Psoas muscle (tissue), 8 donors: ENCODE results near the gene SIPA1L2. TPM values are rescaled to one million over a fixed set of nuclear protein-coding genes. Genes with fewer than 3 reads are reported as not detected.
"Not testable (repeated sequence)": the region's sequence is repeated elsewhere in the genome, so short reads cannot be mapped to it uniquely, and the experiment has no call there.

Experiments
- ATAC-seq, 4 donors: fragments of 200-7000 bp; cut with Tn5 transposase; one replicate each; pipeline ENCODE4 v1.9.1; 2020; ENCODE audit warnings: moderate library complexity in 3 of 4, mild to moderate bottlenecking in 2 of 4
- DNase-seq, 2 donors: peaks; one replicate each; pipeline ENCODE4 v3.0.0-alpha.2; 2020
- H3K27ac ChIP-seq: fragments of 200-600 bp; one replicate; pipeline ENCODE4 v1.8.0; 2022
- H3K27me3 ChIP-seq, 3 donors: fragments of 200-600 bp in 1 of 3; one replicate each; pipeline versions ENCODE4 v1.6.1 to v1.8.0; 2013 to 2022; ENCODE audit warnings: low read length in 2 of 3, mild to moderate bottlenecking in 2 of 3, moderate library complexity in 1 of 3; ENCODE audit not compliant: insufficient read depth in 3 of 3
- H3K36me3 ChIP-seq, 2 donors: fragments of 200-600 bp in 1 of 2; one replicate each; pipeline versions ENCODE4 v1.6.1 to v1.8.0; 2013 to 2022; ENCODE audit warnings: low read depth in 1 of 2, mild to moderate bottlenecking in 1 of 2, moderate library complexity in 1 of 2; ENCODE audit not compliant: insufficient read depth in 1 of 2
- H3K4me1 ChIP-seq: fragments of 200-600 bp; one replicate; pipeline ENCODE4 v1.8.0; 2022
- H3K4me3 ChIP-seq: fragments of 200-600 bp; one replicate; pipeline ENCODE4 v1.8.0; 2022; ENCODE audit warnings: mild to moderate bottlenecking
- H3K9me3 ChIP-seq: fragments of 200-600 bp; one replicate; pipeline ENCODE4 v1.8.0; 2022
- CTCF ChIP-seq: fragments of 200-600 bp; IDR thresholded peaks from one replicate; pipeline ENCODE4 v1.8.0; 2022; ENCODE audit warnings: antibody characterized with exemption
- WGBS, 3 donors: extraction: QIAGEN DNeasy Blood & Tissue Kit; methylation state at CpG; one replicate each; pipeline versions ENCODE4 v1.1.6 to v1.1.7; 2013; 5-methylcytosine and 5-hydroxymethylcytosine counted together
- intact Hi-C, 2 donors: fragments of 100-400 bp; cut with DNase I; formaldehyde crosslinking; loops; one replicate each; pipeline versions ENCODE4 v1.11.0 to v1.14.2; 2022
- polyA plus RNA-seq, 3 donors: library from polyadenylated mRNA; stranded (reverse); fragments of 200-250 nt; gene quantifications; one replicate each; pipeline ENCODE4 v1.2.3, GENCODE V29; 2013
- total RNA-seq, 4 donors: library from RNA; stranded (reverse); fragmentation: NEBNext Ultra II Directional in 2 of 4; extraction: Animal tissue kit (Norgen Biotek cat#: 25700) in 2 of 4; gene quantifications; one replicate each; pipeline versions ENCODE4 v1.2.1 to v1.2.4, GENCODE V29; 2021 to 2023
- donor health status: healthy with polysubstance abuse.
- donor health status: DM: no; HTN: no; CAD: no; lungs with moderate emphysema.
- donor health status: Bipolar disorder and iron deficiency.
- donor health status: healthy.
- donor health status: DM: yes; HTN: yes; CAD: no.
- donor health status: DM: no; HTN: no; CAD: no.
- donor health status: DM: no; HTN: no; CAD: no.
- donor health status: DM: yes; HTN: yes; CAD: no.

Gene SIPA1L2
- total and polyA plus RNA-seq, 7 donors = 4.3 to 54.4 (median 9.4) TPM

DNA sequence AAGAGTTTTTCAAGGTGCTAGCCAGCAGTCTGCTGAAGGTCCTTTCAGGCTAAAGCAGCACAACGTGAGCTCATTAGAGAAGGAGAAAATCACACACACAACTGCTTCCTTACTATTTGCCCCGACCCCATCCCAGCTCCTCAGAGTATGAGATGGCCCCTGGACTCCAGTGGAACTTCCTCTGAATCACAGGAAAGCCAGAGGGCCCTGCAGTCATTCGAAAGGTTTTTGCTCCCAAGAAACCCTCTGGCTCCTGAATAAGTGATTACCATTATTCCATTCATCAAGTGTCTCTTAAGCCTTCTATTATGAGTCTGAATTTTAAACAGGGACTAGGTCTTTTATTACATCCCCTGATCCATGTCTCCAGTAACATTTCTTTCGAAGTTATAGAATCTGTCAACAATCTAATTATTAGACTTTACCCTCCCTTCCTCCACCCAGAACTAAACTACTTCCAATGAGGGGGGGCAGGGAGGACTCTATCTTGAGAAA, 14.6 kb downstream of the SIPA1L2 start:
- Histone ChIP-seq H3K4me3 (no peak overlapping the region), H3K27me3 (no peaks in the 10 kb centered on the region), H3K36me3 (no peaks in the 10 kb centered on the region), H3K9me3 (no peaks in the 10 kb centered on the region), H3K4me1 (peaks cover 17% of the 10 kb centered on the region), H3K27ac (no peak overlapping the region)
- 90 to 97% (median 95%) methylated on average over 4 of the region's 4 CpGs for WGBS, 3 donors
- TF ChIP-seq CTCF = no peak
- DNase-seq (no peak), ATAC-seq (no peak)
- intact Hi-C loops = no loop called here

GRCh38 chr1:232614811-232615210, 15.1 kb downstream of the SIPA1L2 start:
- Histone ChIP-seq H3K4me1 (peaks cover 11% of the 10 kb centered on the region), H3K4me3 (no peak overlapping the region), H3K36me3 (no peaks in the 10 kb centered on the region), H3K27me3 (no peaks in the 10 kb centered on the region), H3K27ac (no peak overlapping the region), H3K9me3 (no peaks in the 10 kb centered on the region)
- intact Hi-C loops = no loop called here
- TF ChIP-seq CTCF = no peak
- no peak for DNase-seq
- ATAC-seq = no peak

GRCh38 chr1:232613752-232614381, 16.1 kb downstream of the SIPA1L2 start:
- no peak for DNase-seq
- 76 to 80% (median 77%) methylated on average over 5 of the region's 5 CpGs for WGBS, 3 donors
- Histone ChIP-seq H3K4me3 (no peak overlapping the region), H3K4me1 (peaks cover 4% of the 10 kb centered on the region), H3K36me3 (no peaks in the 10 kb centered on the region), H3K9me3 (no peaks in the 10 kb centered on the region), H3K27me3 (no peaks in the 10 kb centered on the region), H3K27ac (no peak overlapping the region)
- intact Hi-C loops = no loop called here
- ATAC-seq = no peak
- no peak for TF ChIP-seq CTCF

- H3K27me3 ChIP-seq, H3K36me3 ChIP-seq, DNase-seq, H3K4me1 ChIP-seq, H3K9me3 ChIP-seq, H3K4me3 ChIP-seq, H3K27ac ChIP-seq, ATAC-seq, intact Hi-C loops: not testable (repeated sequence)
- WGBS, 3 donors = 92 to 96% (median 96%) methylated on average over 7 of the region's 7 CpGs
Observed at GRCh38 chr1:232612836-232613235, 17.1 kb downstream of the SIPA1L2 start.

- ATAC-seq = no peak
- H3K9me3 ChIP-seq = no peaks in the 10 kb centered on the region
- no peak overlapping the region for H3K4me3 ChIP-seq
- no peak overlapping the region for H3K27ac ChIP-seq
- WGBS, 3 donors = 93 to 98% (median 93%) methylated on average over 7 of the region's 7 CpGs
- DNase-seq = no peak
- H3K27me3 ChIP-seq = no peaks in the 10 kb centered on the region
- intact Hi-C loops = no loop called here
- H3K4me1 ChIP-seq = no peaks in the 10 kb centered on the region
- TF ChIP-seq CTCF = no peak
- H3K36me3 ChIP-seq = no peaks in the 10 kb centered on the region
Observed at GRCh38 chr1:232611834-232612233, 18.1 kb downstream of the SIPA1L2 start.

DNA sequence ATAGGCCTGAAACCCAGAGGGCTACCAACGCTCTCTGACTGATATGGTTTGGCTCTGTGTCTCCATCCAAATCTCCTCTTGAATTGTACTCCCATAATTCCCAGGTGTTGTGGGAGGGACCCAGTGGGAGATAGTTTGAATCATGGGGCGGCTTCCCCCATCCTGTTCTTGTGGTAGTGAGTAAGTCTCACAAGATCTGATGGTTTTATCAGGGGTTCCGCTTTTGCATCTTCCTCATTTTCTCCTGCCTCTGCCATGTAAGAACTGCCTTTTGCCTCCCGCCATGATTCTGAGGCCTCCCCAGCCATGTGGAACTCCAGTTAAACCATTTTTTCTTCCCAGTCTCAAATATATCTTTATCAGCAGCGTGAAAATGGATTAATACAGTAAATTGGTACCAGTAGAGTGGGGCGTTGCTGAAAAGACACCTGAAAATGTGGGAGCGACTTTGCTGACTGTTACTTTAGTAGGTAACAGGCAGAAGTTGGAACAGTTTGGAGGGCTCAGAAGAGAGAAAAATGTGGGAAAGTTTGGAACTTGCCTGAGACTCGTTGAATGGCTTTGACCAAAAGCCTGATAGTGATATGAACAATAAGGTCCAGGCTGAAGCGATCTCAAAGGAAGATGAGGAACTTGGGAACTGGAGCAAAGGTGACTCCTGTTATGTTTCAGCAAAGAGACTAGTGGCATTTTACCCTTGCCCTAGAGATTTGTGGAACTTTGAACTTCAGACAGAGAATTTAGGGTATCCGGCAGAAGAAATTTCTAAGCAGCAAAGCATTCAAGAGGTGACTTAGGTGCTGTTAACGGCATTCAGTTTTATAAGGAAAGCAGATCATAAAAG, 18.8 kb downstream of the SIPA1L2 start:
- H3K4me3 ChIP-seq, H3K4me1 ChIP-seq, intact Hi-C loops, H3K9me3 ChIP-seq, ATAC-seq, H3K36me3 ChIP-seq, H3K27me3 ChIP-seq, H3K27ac ChIP-seq, DNase-seq: not testable (repeated sequence)
- WGBS, 3 donors = 82 to 88% (median 87%) methylated on average over 11 of the region's 11 CpGs
